ENCODE measurements around the gene ATP9A. TPM values are rescaled to one million over a fixed set of nuclear protein-coding genes. Genes with fewer than 3 reads are reported as not detected.

The ATP9A gene
- total and polyA plus RNA-seq, 2 of the 4 experiments (the other 2 are of a cell fraction): 10.6 to 22.4 TPM

DNA sequence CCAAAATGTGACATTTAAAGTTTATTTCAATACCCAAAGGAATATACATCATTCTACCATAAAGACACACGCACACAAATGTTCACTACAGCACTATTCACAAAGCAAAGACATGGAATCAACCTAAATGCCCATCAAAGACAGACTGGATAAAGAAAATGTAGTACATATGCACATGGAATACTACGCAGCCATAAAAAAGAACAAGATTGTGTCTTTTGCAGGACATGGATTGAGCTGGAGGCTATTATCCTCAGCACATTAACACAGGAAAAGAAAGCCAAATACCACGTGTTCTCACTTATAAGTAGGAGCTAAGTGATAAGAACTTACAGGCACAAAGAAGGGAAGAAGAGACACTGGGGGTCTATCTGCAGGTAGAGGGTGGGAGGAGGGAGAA lies 22.4 kb downstream of the ATP9A start:
- in situ Hi-C loops (cut with MboI; ENCODE audit: low sequenced_read_pairs): no loop called here
- H2BK15ac ChIP-seq (ENCODE audit: low read depth, low read length): no peak overlapping the region
- H3K4me3 ChIP-seq (ENCODE audit: insufficient read depth, low read depth, low read length): no peak overlapping the region
- ATAC-seq (ENCODE audit: low read depth): no peak
- H3K9me1 ChIP-seq (ENCODE audit: insufficient read depth, low read length): peaks cover 17% of the 10 kb centered on the region
- no peaks in the 10 kb centered on the region for H3K9me3 ChIP-seq (ENCODE audit: control insufficient read depth, insufficient read depth, low read length)
- no peak overlapping the region for H2AK5ac ChIP-seq (ENCODE audit: low read depth, low read length)
- no peak overlapping the region for H3K9ac ChIP-seq (ENCODE audit: low read depth, low read length)
- H3K4ac ChIP-seq (ENCODE audit: low read depth, low read length): no peak overlapping the region
- intact Hi-C loops (cut with micrococcal nuclease): no loop called here
- H2BK5ac ChIP-seq (ENCODE audit: low read depth, low read length, poor library complexity, severe bottlenecking): no peak overlapping the region
- no peak overlapping the region for H3K18ac ChIP-seq (ENCODE audit: low read depth, low read length)
- H4K91ac ChIP-seq (ENCODE audit: insufficient read depth, low read depth, low read length): no peak overlapping the region
- no peaks in the 10 kb centered on the region for H3K36me3 ChIP-seq (ENCODE audit: control insufficient read depth, insufficient read depth, low read length)
- no CpG with 5 or more reads among the region's 3 CpGs for WGBS, 2 experiments (ENCODE audit: extremely low coverage in 2 of 2, insufficient read length in 1 of 2)
- H3K27me3 ChIP-seq (ENCODE audit: control insufficient read depth, insufficient read depth, low read length): no peaks in the 10 kb centered on the region
- H4K20me1 ChIP-seq (ENCODE audit: insufficient read depth, low read length): no peaks in the 10 kb centered on the region
- dilution Hi-C loops (cut with HindIII; ENCODE audit: low sequenced_read_pairs, unreplicated experiment): no loop called here
- no peak overlapping the region for H2AFZ ChIP-seq (replicated peaks; ENCODE audit: low read length, poor library complexity)
- ChIA-PET CTCF (no interaction called here), POLR2A (ENCODE audit: unreplicated experiment) (no interaction called here)
- H2BK20ac ChIP-seq (ENCODE audit: low read depth, low read length): no peak overlapping the region
- no peak for TF ChIP-seq BHLHE40 (IDR thresholded peaks at IDR 0.05; ENCODE audit: low read depth, low read length)
- TF ChIP-seq, protein P1, sequence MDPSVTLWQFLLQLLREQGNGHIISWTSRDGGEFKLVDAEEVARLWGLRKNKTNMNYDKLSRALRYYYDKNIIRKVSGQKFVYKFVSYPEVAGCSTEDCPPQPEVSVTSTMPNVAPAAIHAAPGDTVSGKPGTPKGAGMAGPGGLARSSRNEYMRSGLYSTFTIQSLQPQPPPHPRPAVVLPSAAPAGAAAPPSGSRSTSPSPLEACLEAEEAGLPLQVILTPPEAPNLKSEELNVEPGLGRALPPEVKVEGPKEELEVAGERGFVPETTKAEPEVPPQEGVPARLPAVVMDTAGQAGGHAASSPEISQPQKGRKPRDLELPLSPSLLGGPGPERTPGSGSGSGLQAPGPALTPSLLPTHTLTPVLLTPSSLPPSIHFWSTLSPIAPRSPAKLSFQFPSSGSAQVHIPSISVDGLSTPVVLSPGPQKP (IDR thresholded peaks at IDR 0.05; ENCODE audit: borderline replicate concordance, low read depth, low read length): no peak
- TF ChIP-seq, protein P2, sequence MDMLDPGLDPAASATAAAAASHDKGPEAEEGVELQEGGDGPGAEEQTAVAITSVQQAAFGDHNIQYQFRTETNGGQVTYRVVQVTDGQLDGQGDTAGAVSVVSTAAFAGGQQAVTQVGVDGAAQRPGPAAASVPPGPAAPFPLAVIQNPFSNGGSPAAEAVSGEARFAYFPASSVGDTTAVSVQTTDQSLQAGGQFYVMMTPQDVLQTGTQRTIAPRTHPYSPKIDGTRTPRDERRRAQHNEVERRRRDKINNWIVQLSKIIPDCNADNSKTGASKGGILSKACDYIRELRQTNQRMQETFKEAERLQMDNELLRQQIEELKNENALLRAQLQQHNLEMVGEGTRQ (IDR thresholded peaks at IDR 0.05; ENCODE audit: low read depth, low read length): no peak
- no peak for TF ChIP-seq RFX5 (IDR thresholded peaks at IDR 0.05; ENCODE audit: low read depth, low read length)
- TF ChIP-seq CTCF (conservative IDR thresholded peaks at IDR 0.05; ENCODE audit: low read depth, low read length): no peak
- no peak for TF ChIP-seq RAD21 (IDR thresholded peaks at IDR 0.05; ENCODE audit: low read length)
- no peak for TF ChIP-seq CHD1 (IDR thresholded peaks at IDR 0.05; ENCODE audit: low read depth, low read length)
- TF ChIP-seq NFE2L2 (IDR thresholded peaks at IDR 0.05; ENCODE audit: low read depth, low read length): no peak
- no peak for TF ChIP-seq POLR2A (IDR thresholded peaks at IDR 0.05; ENCODE audit: low read depth, low read length)
- TF ChIP-seq MAZ (IDR thresholded peaks at IDR 0.05; ENCODE audit: borderline replicate concordance, low read depth, low read length): no peak
- TF ChIP-seq MAFK (IDR thresholded peaks at IDR 0.05; ENCODE audit: low read depth, low read length): no peak
- no peak for TF ChIP-seq FOS (IDR thresholded peaks at IDR 0.05; ENCODE audit: low read depth, low read length)
- TF ChIP-seq MXI1 (IDR thresholded peaks at IDR 0.05; ENCODE audit: borderline replicate concordance, low read depth, low read length): no peak
- no peak for TF ChIP-seq CEBPB (IDR thresholded peaks at IDR 0.05; ENCODE audit: low read depth, low read length)
- no peak for TF ChIP-seq SMC3 (IDR thresholded peaks at IDR 0.05; ENCODE audit: low read depth, low read length)
- TF ChIP-seq RCOR1 (IDR thresholded peaks at IDR 0.05; ENCODE audit: insufficient replicate concordance, low read length): no peak
- no peak overlapping the region for H2BK120ac ChIP-seq (ENCODE audit: low read depth, low read length)
- no peak for DNase-seq
- no peak overlapping the region for H3K56ac ChIP-seq (ENCODE audit: extremely low read depth, insufficient read depth, low read length)
- H3K4me1 ChIP-seq (ENCODE audit: control insufficient read depth, insufficient read depth, low read length): peaks cover 16% of the 10 kb centered on the region
- H3K79me1 ChIP-seq (ENCODE audit: low read depth in 1 of 2, low read length in 2 of 2): peaks cover 19 to 76% of the 10 kb centered on the region in 2 experiments; a peak in 3 of 4 replicates
- no peak overlapping the region for H4K8ac ChIP-seq (ENCODE audit: low read depth in 2 of 2, low read length in 2 of 2)
- no peak overlapping the region for H3K23ac ChIP-seq (ENCODE audit: low read depth, low read length)
- no peak overlapping the region for H3K27ac ChIP-seq (ENCODE audit: insufficient read depth, low read length)
- H4K5ac ChIP-seq (ENCODE audit: low read depth, low read length): no peak overlapping the region
- no peak overlapping the region for H3K4me2 ChIP-seq (ENCODE audit: low read depth, low read length)
- no TSS peak for BruUV-seq (replicated peaks)
- no peak overlapping the region for H2AK9ac ChIP-seq (replicated peaks; ENCODE audit: low read depth, low read length, poor library complexity)
- no peak overlapping the region for H3K14ac ChIP-seq (replicated peaks; ENCODE audit: low read depth, low read length)
